NCI-H2171 (cell line): ENCODE measurements around the gene EIF2S1.
"Not testable (repeated sequence)": the region's sequence is repeated elsewhere in the genome, so short reads cannot be mapped to it uniquely, and the experiment has no call there.

Experiments used
- DNase-seq: peaks from one replicate; lab custom pipeline; 2025; lab: John Stamatoyannopoulos, UW

Gene EIF2S1

DNA sequence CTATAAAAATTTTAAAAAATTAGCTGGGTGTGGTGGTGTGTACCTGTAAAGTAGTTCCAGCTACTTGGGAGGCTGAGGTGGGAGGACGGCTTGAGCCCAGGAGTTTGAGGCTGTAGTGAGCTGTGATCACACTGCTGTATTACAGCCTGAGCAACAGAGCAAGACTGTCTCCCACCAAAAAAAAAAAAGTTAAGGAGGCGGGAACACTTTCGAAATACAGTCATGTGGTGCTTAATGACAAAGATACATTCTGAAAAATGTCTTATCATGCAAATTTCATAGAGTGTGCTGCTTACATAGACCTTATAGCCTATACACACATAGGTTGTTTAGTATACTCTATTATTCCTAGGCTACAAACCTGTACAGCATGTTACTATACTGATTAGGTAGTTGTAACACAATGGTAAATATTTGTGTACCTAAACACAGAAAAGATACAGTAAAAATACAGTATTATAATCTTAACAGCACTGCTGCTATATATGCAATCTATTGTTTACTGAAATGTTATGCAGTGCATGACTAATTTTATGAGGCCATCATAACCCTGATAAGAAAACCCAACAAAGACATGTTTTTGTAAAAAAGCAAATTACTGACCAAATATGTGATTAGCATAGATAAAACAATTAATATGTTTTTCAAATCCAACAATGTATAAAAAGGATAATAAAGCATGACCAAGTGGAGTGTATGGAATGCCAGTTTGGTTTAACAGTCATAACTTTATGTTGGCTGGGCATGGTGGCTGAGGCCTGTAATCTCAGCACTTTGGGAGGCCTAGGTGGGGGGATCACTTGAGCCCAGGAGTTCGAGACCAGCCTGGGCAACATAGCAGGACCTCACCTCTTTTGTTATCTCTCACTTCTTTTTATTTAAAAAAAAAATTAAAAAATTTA lies 11.4 kb downstream of the EIF2S1 start:
- DNase-seq, result no peak

DNA sequence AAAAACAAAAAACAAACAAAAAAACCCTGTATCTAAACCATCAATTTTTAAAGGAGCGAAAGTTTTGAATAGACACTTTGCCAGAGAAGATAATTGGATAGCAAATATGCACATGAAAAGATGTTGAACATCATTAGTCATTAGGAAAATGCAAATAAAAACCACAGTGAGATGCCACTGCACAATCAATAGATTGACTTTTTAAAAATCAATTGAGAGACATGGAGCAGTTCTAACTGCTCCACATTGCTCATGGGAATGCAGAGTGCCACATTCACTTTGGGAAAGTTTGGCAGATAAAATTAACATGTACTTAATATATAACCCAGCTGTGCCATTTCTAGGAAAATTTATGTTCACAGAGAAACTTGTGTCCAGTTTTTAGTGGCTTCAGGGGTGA lies 12.7 kb downstream of the EIF2S1 start:
- no peak for DNase-seq

DNA sequence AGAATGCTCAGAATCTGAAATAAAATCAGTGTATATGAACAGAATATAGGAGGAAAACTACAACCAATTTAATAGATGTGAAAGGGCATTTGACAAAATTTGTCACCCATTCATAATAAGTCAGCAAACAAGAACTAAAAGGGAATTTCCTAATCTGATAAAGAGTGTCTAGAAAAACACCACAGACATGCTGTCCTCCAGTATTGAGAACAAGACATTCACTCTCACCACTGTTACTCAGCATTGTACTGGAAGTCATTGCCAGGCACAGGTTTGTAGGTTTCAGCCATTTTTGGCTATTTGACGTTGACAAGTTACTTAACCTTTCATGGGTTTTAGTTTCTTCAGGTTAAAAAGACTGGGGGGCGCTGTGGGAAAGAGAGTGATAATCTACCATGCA lies 13.2 kb downstream of the EIF2S1 start:
- no peak for DNase-seq

DNA sequence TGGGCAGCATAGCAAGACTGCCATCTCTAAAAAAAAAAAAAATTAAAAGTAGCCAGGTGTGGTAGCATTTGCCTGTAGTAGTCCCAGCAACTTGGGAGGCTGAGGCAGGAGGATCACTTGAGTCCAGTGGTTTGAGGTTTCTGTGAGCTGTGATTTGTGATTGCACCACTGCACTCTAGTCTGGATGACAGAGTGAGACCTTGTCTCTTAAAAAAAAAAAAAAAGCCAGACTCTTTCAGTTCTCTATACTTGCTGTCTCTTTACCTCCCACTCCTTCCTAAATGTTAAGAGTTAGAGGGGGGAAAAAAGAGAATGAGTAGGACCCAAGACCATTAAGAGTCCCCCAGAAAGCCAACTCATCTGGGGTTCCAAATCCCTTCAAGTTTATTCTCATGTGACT lies 17.8 kb downstream of the EIF2S1 start:
- DNase-seq, result no peak

DNA sequence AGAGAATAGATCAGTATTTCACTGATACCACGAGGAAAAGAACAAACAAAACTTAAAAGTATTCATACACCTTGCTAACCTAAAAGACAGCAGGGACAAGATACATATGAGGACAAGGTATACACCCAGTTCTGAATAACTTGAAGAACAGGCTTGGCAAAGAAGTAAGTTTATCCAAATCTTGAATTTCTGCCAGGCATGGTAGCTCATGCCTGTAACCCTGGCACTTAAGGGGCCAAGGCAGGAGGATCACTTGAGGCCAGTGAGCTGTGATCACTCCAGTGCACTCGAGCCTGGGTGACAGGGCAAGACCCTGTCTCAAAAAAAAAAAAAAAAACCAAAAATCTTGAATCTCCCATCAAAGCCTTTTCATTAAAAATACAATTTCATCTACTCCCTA lies 25.0 kb downstream of the EIF2S1 start:
- DNase-seq, result no peak

DNA sequence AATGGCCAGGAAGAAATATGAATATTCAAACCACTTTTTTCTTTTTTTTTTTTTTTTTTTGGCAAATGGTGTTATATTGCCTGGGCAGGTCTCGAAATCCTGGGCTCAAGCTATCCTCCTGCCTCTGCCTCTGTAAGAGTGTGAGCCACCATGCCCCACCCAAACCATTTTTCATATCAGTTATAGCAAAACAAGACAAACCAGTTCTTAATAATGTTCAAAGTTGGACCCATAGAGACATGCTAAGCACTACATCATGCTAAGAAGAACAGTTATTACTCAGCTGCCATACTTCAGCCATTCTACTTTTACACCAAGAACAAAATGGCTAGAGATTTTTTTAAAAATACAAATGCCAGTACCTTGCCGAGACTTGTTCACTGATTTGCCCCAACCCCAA lies 25.5 kb downstream of the EIF2S1 start:
- DNase-seq, result no peak

DNA sequence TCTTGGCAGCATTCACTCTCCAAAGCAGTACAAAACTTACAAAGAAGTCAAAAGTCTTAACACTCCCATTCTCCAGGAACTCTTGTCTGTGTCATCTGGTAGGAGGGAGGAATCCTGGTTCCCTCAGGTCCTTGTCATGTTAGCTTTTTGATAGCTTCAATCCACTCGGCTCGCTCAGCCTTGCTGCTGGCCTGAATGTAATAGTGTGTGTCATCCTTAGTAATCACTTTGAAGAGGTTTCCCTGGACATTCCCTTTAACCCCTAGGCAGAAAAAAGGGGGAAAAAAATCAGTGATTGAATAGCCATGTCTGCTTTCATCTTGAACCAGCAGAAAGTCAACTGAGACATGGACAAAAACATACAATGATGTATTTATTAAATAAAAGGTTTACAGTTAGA lies 27.1 kb downstream of the EIF2S1 start:
- no peak for DNase-seq

DNA sequence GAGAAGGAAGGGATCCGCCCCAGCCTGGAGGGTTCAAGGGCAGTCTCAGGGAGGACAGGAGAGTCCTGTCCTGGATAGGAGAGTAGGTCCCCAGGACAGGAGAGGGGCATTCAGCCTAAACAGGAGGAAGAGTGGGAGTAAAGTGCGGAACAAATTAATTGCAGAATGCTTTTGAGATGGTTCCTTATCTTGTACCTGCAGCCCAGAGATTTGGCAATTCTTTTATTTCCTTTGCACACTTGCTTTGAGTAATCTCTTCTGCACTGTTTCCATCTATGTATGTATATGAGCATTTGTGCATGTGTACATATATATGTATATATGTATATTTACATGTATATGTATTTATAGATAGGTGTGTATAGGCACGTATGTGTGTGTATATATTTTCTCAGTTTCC lies 29.1 kb downstream of the EIF2S1 start:
- no peak for DNase-seq

DNA sequence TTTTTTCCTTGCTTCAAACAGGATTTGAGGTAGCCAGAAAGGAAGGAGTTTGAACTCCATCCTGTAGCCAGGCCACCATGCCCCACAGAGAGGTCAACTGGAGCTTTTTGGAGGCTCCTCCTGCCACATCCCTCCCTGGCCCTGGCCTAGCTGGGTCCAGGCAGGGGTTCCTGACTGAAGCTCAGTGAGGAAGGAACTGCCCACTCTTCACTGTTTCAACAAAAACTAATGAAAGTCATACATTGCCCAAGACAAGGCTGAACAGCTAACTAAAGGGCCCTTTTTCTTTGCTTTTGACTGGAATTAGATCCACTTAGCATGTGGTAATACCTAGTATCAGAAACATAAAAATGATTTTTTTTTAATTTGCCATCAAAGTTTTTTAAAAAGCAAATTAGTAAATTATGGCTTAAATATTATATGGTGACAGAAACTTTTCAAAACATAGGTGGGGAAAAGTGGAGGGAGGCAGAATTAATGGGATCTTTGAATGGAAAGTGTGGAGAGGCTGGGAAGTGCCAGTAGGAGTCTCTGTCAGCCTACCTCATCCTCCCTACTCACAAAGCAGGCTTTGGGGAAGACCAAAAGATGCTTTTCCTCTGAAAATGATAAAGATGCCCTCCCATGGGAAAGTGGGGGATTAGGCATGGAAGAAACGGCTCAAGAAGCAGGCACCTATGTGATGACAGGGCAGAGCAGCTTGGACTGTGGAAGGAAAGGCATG lies 29.8 kb downstream of the EIF2S1 start:
- DNase-seq, result no peak

DNA sequence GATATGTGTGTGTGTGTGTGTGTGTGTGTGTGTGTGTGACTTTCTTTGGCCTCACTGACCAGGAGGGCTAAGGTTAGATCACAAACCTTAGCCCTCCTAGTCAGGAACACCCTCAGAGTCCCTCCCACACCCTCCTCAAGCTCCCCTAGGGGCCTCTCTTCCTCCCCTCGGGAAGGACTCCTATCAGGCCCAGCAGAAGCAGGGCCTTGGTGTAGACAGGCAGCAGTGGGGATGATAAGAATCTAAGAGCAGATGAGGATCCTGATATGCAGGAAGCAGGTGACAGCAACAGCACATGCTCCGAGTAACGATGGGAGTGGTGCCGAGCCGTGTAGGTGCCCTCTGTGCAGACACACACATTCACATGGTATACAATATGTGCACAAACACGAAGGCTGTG lies 31.1 kb downstream of the EIF2S1 start:
- DNase-seq, result no peak

DNA sequence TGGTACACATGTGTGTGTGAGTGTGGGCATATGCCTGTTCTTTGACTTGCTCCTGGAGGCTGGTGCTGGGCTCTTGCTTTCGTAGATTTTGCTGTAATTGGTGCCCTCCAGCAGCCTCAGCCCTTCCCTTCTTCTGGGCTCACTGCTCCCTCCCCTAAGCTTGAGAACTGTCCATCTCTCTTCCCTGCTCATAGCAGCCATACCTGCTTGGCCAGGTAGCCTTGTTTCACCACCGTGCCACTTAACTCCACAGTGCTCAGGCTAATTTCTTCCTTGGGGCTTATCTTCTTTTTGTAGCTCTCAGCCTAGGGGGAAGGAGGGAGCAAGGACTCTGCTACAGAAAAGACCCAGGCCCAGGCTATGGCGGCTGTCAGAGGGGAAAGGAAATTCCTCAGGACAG lies 32.0 kb downstream of the EIF2S1 start:
- no peak for DNase-seq

DNA sequence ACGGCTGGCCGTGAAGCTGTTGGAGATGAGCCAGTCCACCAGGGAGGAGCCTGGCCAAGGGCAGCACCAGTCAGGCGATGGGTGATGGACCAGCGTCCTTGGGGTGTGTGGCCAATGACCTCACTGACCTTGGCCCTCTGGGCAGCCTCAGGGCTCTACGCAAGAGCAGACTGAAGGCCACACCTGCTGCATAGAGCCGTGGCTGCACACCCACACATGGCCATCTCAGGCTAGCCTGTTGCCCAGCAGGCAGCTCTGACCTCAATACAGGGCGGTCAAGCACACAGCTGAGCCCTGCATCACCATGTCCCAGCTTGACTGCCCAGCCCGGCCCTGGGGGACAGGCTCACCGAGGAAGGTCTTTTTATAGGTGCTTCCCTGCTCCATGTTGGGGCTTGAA lies 32.7 kb downstream of the EIF2S1 start:
- DNase-seq, result no peak

DNA sequence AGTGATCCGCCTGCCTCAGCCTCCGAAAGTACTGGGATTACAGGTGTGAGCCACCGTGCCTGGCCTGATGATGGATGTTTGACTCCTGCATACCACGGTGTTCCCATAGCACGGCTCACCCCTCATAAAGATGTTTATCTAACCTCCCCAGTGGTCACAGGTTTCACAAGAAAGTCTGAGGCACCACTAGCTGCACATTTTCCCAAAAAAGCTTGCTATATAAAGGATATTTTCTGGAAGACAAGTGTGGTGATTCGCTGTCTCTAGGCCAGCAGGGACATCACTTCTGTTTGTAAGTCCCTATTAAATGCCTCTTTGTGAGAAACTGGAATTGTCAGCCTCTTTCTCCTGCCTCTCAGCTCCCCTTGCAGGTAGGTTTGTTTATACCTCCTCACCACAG lies 33.6 kb downstream of the EIF2S1 start:
- no peak for DNase-seq

DNA sequence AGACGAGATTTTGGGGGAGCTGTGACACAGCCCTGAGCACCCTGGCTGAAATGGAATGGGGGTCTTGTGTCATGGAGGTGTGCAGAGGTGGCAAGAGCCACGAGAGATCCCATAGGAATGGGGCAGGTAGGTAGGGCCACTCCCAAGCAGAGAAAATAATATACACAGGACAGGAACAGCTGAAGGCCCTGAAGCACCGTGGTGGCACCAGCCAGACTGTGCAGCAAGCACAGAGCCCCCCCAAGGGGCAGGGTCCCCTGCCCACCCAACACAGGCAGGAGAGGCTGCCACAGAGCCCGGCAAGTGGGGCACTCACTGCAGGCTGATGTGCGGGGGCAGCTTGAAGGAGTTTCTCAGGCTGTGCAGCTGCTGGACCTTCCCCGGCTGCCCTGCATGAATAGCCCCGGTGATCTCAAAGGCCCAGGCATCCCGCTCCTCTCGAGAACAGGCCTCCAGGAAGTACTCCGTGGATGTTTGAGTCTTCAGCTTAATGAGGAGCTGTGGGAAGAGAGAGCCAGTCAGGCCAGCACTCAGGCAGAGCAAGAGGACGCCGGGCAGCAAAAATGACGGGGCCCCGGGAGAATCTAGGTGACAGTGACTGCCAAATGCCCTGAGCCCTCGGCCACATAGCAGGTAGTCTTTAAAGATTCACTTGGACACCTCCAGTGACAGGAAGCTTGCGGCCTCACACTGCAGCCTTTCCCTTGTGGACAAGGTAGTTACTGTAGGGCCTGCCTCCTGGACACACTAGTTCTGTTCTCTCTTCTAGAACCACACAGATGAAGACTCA lies 35.2 kb downstream of the EIF2S1 start:
- DNase-seq, result no peak

DNA sequence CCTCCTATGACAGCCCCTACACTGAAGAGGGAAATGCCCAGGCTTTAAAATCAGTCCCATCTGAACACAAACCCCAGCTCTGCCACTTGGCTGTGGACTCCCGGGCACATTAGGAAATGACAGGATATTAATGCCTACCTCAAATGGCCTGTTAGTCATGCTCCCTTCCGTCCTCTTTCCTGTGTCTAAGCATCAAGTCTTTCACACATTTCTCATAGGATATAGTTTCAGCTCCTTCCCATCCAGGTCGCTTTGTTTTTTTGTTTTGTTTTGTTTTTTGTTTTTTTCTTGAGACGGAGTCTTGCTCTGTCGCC lies 35.7 kb downstream of the EIF2S1 start:
- DNase-seq, result no peak

DNA sequence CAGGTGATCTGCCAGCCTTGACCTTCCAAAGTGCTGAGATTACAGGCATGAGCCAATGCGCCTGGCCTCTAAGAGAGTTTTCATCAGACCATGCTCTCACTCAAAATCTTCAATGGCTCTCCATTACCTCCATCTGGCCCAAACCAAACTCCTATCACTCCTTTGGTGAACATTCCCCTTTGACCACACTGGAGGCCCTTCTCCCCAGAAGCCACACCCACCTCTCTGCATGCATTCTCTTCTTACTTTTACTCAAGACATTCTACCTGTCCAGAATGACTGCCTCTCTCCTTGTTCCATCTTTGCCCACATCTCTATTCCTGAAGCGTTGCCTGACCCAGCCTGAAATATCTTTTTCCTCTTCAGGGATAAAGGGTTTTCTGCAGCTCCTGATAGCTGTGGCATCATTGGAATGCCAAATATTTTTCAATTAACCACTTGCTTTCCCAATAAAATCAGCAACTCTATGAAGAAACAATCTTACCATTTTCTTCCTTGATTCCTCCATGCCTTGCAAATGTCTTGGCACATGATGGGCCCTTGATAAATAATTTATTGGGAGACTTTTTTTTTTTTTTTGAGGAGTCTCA lies 36.3 kb downstream of the EIF2S1 start:
- no peak for DNase-seq

DNA sequence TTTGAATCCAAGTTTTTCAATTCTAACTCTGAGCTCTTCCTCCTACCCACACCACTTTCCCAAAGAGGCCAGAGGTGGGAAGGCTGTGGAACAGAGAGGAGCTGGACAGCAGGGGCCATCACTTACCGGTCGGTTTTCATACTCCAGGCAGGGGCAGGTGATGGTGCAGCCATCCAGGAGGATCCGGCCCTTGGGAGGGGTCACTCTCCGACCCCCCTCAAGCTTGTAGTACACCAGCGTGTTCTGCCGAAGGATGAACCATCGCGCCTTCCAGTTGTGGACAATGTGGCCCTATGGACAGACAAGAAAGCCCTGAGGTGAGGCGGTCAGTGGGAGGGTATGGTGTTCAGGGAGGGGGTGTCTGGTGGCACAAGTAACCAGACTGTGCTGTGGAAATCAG lies 37.4 kb downstream of the EIF2S1 start:
- DNase-seq, result no peak

DNA sequence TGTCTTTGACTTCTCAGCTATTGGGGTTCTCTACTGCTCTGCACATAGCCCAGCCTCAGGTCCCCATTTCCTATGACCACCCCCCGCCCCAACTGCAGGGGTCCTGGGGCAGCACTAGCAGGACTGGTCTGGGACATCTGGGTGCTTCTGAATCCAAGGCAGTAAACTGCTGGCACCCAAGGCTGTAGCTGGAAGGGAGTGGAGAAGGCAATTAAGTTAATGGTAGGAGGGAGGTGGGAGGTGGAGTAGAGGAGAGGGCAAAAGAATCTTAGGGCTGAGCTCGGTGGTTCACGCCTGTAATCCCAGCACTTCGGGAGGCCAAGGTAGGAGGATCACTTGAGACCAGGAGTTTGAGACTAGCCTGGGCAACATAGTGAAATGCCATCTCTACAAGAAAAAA lies 40.3 kb downstream of the EIF2S1 start:
- DNase-seq, result no peak

DNA sequence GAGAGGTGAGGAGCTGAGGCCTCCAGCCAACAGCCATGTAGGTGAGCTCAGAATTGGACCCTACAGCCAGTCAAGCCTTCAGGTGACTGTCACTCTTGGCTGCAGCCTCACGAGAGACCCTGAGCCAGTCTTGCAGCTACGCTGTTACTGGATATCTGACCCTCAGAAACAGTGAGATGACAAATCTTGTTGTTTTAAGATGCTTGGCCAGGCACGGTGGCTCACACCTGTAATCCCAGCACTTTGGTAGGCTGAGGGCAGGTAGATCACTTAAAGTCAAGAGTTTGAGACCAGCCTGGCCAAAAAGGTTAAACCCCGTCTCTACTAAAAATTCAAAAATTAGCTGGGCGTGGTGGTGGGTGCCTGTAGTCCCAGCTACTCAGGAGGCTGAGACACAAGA lies 45.6 kb downstream of the EIF2S1 start:
- no peak for DNase-seq

DNA sequence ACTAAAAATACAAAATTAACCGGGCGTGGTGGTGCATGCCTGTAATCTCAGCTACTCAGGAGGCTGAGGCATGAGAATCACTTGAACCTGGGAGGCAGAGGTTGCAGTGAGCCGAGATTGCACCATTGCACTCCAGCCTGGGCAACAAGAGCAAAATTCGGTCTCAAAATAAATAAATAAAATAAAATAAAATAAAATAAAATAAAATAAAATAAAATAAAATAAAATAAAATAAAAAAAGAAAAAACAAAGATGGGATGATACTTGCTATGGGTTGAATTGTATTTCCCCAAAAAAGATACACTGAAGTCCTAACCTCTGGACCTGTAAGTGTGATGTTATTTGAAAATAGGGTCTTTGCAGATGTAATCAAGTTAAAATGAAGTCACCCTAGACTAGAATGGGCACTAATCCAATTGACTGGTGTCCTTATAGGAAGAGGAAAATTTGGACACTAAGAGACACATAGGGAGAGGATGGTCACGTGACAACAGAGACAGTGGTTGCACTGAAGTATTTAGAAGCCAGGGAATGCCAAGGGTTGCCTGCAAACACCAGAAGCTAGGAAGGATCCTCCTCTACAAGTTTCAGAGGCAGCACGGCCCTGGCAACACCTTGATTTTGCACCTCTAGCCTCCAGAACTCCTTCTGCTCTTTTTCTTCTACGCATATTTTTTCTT lies 48.1 kb downstream of the EIF2S1 start:
- not testable (repeated sequence) for DNase-seq

DNA sequence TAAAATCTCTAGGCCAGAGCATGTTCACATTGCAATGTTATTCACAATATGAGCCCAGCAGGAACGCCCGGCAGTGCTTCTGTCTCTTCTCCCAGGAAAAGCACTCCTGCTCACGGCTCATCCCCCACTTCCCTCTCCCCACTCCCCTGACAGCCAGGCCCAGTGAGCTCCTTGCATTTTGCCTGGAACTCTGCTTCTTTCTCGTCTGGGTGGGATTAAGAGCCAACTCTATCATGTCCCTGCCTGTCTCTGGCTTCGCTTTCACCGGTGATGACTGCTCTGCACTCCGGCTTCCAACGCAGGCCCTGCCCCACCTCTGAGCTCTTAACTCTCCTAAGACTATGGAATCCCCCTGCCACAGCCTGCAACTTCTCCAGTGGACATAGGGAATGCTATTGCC lies 49.3 kb downstream of the EIF2S1 start:
- DNase-seq, result no peak

DNA sequence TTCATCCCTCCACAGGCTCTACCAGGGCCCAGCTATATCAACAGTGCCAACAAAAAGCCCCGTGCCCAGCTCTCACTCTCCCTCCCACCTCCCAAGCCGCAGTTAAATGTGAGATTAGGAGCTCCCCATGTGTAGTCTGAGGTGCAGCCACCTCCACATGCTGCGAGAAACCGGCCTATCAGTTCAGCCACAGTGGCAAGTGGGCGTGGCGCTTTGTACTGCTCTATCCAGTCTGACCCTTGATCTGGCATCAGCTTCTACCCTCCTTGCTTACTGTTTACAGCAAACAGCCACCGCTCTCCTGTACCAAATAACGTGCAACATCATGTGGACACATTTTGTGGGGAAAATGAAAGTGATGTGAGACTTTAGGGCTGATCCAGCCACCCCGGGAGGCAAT lies 50.2 kb downstream of the EIF2S1 start:
- no peak for DNase-seq
